Measurements from ENCODE around the gene PKD1L1. TPM values are rescaled to one million over a fixed set of nuclear protein-coding genes. Genes with fewer than 3 reads are reported as not detected.

PKD1L1 gene
- total RNA-seq, 6 experiments from 2014 or later: 0.13 to 1.4 (median 0.51) TPM; not detected in 1

GRCh38 chr7:47782022-47782421, 166.2 kb downstream of the PKD1L1 start:
- Histone ChIP-seq H3K27me3 (no peaks in the 10 kb centered on the region), H3K4me1 (peaks cover 0 to 18% (median 6%) of the 10 kb centered on the region in 4 donors), H3K36me3 (no peaks in the 10 kb centered on the region), H3K4me3 (no peak overlapping the region), H3K27ac (no peak overlapping the region), H3K9me3 (no peaks in the 10 kb centered on the region)
- TF ChIP-seq CTCF (IDR thresholded peaks at IDR 0.05): no peak
- no peak for TF ChIP-seq POLR2A (IDR thresholded peaks at IDR 0.05)
- DNase-seq (no peak), ATAC-seq (no peak)
- intact Hi-C loops (cut with DNase I): no loop called here

GRCh38 chr7:47780555-47780954, 167.7 kb downstream of the PKD1L1 start:
- no peaks in the 10 kb centered on the region for H3K36me3 ChIP-seq
- H3K4me3 ChIP-seq: no peak overlapping the region
- WGBS (ENCODE audit: insufficient coverage, low coverage, low lambda C conversion rate, missing lambda C conversion rate): 94% methylated on average over 5 of the region's 5 CpGs
- H3K4me1 ChIP-seq: peaks cover 0 to 16% (median 7%) of the 10 kb centered on the region in 4 donors
- ATAC-seq (no peak), DNase-seq (no peak)
- no peak overlapping the region for H3K27ac ChIP-seq
- intact Hi-C loops (cut with DNase I): no loop called here
- H3K9me3 ChIP-seq: no peaks in the 10 kb centered on the region
- no peak for TF ChIP-seq CTCF (IDR thresholded peaks at IDR 0.05)
- TF ChIP-seq POLR2A (IDR thresholded peaks at IDR 0.05): no peak
- no peaks in the 10 kb centered on the region for H3K27me3 ChIP-seq

GRCh38 chr7:47779341-47779771, 168.9 kb downstream of the PKD1L1 start:
- no peaks in the 10 kb centered on the region for H3K9me3 ChIP-seq
- TF ChIP-seq POLR2A (IDR thresholded peaks at IDR 0.05) (no peak), CTCF (IDR thresholded peaks at IDR 0.05) (no peak)
- no peaks in the 10 kb centered on the region for H3K36me3 ChIP-seq
- WGBS (ENCODE audit: insufficient coverage, low coverage, low lambda C conversion rate, missing lambda C conversion rate): 90% methylated on average over 5 of the region's 7 CpGs
- ATAC-seq (no peak), DNase-seq (no peak)
- no peak overlapping the region for H3K27ac ChIP-seq
- H3K27me3 ChIP-seq: no peaks in the 10 kb centered on the region
- H3K4me1 ChIP-seq: peaks cover 0 to 25% (median 11%) of the 10 kb centered on the region in 4 donors
- intact Hi-C loops (cut with DNase I): no loop called here
- H3K4me3 ChIP-seq: no peak overlapping the region

- Histone ChIP-seq H3K4me3 (no peak overlapping the region), H3K4me1 (peaks cover 0 to 25% (median 11%) of the 10 kb centered on the region in 4 donors), H3K27ac (no peak overlapping the region), H3K27me3 (no peaks in the 10 kb centered on the region), H3K9me3 (no peaks in the 10 kb centered on the region), H3K36me3 (no peaks in the 10 kb centered on the region)
- intact Hi-C loops (cut with DNase I): no loop called here
- TF ChIP-seq POLR2A (IDR thresholded peaks at IDR 0.05) (no peak), CTCF (IDR thresholded peaks at IDR 0.05) (no peak)
- DNase-seq (no peak), ATAC-seq (peak; percentile 36 to 71 (median 66))
- 26% methylated on average over 4 of the region's 4 CpGs for whole genome bisulfite sequencing (ENCODE audit: insufficient coverage, low coverage, low lambda C conversion rate, missing lambda C conversion rate)
These were observed 170.1 kb downstream of the PKD1L1 start for GRCh38 chr7:47778153-47778661.

Measured in right lobe of liver (tissue), 6 donors.